GM19324 (cell line): ENCODE measurements around the gene PVALEF.
"Not testable (repeated sequence)": the region's sequence is repeated elsewhere in the genome, so short reads cannot be mapped to it uniquely, and the experiment has no call there.

ENCODE experiments used
- ATAC-seq: cut with Tn5 transposase; IDR thresholded peaks from one replicate; pipeline ENCODE4 v1.9.1; 2021; ENCODE audit warnings: mild to moderate bottlenecking, moderate library complexity; ENCODE audit not compliant: unreplicated experiment, low FRiP score

The PVALEF gene

DNA sequence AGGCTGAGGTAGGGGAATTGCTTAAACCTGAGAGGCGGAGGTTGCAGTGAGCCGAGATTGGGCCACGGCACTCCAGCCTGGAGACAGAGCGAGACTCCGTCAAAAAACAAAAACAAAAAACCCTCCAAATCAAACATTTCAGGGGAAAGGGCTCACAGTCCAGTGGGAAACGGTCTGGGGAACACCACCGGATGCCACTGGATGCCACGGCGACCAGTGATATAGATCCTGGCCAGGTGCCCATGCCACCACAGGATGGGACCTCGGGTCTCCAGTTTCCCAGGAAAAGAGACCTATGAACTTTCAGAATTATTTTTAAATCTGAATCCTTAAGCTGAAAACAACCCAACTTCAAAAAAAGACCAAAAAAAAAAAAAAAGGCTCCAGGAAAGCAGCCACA is 45.2 kb downstream of the PVALEF start:
- no peak for ATAC-seq

DNA sequence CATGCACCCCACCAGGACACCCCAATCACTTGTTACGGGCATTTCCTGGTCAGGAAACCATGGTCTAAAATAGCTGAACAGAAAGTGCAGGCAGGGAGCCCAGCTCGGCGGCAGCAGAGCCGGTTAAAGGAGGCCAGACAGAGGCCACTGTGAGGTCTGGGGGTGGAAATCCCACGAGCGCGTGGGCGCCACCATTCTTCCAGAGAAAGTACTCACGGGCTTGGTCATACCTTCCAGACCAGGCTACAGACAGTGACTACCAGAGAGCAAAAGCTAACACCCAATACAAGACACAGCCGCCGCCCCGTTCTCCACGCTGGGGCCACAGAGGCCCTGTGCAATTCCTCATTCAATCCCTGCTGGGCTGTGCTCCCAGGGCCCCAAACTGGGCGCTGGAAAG is 45.6 kb downstream of the PVALEF start:
- no peak for ATAC-seq

DNA sequence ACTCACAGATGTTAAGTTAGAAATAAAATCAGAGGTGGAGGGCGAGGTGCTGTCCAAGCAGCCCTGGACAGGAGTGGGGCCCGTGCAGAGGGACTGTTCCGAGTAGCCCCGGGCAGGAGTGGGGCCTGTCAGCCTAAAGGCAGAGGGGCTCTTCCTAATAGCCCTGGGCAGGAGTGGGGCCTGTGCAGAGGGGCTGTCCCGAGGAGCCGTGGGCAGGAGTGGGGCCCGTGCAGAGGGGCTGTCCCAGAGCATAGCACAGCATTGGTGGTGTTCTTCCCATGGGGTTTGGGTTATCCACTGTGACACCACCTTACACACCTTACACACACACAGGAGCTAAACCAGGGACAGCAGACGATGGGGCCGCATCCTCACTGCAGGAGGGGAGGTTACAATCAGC is 47.1 kb downstream of the PVALEF start:
- ATAC-seq: no peak

DNA sequence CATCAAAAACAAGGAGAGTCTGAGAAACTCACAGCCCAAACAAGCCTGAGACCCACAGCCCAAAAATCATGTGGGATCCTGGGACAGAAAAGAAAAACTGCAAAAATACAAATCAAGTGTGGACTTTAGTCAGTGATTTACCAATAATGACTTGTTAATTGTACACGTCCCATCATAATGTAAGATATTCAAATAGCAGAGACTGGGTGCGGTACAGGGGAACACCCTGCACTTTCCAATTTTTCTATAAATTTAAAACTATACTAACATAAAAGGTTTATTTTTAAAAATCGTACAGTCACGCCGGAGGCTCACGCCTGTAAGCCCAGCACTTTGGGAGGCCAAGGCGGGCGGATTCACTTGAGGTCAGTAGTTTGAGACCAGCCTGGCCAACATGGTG is 48.7 kb downstream of the PVALEF start:
- ATAC-seq: no peak

DNA sequence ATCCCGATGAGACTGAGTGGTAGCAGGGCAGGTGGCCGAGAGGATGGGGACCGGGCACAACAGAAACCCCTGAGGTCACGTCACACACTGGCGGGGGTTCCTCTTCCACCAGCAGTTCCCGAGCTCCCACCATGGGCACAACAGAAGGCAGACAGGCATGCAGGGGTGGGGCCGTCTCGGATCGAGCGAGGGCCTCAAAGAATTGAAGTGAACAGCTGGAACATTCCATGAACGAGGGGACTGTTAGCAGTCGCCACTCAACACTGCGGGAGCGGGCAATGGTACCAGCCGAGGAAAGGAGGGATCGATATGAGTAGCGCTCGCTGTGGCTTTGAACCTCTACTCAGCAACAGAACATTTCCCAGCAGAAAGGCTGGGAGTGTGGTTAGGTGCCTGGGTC is 52.2 kb downstream of the PVALEF start:
- ATAC-seq: no peak

DNA sequence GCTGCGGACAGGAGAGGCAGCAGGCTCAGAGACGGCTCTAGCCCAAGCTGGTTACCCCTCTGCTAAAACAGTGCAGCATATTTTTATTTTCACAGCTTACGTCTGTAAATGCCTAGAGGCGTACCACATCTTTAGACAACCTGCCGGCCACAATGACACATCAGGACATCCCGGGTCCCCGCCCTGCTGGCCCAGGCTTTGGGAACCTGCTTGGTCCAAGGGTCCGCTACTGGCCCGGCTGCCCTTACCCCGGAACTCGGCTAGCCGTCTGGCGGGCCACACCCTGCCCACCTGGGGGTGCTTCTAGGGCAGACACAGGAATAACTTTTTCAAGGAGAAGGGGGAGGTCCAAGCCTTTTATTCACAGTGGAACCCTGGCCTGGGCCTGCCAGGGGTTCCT is 53.2 kb downstream of the PVALEF start:
- no peak for ATAC-seq

DNA sequence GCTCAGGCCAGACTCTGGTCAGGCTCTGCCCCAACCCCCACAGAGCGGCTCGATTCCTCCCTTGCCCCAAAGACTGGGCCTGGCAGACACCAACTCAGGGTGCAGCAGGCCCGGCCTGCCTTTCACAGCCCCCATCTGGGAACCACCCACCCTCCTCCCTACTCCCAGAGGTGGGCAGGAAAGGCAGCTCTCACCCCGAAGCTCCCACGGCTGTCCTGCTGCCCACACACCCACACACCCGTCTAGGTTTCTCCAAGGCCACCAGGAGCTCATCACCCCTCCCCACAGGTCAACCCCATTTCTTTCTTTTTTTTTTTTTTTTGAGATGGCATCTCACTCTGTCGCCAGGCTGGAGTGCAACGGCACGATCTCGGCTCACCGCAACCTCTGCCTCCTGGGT is 53.7 kb downstream of the PVALEF start:
- no peak for ATAC-seq

DNA sequence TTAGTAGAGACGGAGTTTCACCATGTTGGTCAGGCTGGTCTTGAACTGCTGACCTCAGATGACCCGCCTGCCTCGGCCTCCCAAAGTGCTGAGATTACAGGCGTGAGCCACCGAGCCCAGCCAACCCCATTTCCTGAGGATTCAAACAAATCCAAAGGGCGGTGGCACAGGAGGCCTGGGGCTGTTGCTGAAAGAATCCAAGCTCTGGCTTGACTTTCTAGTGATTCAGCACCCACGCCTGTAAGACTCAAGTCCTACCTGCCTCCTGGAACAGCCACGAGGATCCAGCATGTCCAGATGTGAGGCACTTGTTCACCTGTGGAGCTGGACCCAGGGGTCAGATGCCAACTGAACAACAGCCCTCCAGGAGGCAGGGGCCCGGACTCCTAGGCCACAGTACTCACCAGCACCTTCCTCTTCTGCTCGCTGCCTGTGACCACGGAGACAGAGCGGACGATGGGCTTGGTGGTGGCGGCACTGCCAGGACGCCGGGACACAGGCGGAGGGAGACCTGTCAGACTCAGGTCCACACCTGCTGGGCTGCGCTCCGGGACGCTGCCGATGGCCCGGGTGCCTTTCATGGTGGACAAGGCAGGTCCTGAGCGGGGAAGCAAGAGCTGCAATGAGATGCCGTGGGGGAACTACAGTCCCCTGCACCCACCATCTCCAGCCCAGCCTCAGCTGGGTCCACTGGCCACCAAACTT is 54.3 kb downstream of the PVALEF start:
- no peak for ATAC-seq

DNA sequence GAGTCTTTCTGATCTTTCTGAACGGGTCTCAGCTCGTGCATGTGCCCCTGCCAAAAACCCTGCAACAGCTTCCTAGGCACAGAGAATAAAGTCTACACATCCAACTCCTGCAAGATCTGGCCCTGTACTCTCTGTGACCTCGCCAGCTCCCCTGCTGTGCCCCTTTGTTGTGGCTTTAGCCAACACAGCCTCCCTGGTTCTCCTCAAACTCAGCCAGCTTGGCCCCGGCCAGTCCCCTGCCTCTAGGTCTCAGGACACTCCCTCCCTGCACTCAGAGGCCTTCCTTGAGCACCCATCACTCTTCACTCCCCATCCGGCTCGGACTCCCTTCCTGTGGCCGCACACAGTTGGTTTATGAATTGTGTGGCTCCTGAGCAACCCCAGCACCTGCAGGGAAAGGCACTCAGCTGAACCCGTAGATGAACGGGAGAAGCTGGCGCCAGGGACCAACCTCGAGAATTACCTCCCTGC is 56.1 kb downstream of the PVALEF start:
- no peak for ATAC-seq

DNA sequence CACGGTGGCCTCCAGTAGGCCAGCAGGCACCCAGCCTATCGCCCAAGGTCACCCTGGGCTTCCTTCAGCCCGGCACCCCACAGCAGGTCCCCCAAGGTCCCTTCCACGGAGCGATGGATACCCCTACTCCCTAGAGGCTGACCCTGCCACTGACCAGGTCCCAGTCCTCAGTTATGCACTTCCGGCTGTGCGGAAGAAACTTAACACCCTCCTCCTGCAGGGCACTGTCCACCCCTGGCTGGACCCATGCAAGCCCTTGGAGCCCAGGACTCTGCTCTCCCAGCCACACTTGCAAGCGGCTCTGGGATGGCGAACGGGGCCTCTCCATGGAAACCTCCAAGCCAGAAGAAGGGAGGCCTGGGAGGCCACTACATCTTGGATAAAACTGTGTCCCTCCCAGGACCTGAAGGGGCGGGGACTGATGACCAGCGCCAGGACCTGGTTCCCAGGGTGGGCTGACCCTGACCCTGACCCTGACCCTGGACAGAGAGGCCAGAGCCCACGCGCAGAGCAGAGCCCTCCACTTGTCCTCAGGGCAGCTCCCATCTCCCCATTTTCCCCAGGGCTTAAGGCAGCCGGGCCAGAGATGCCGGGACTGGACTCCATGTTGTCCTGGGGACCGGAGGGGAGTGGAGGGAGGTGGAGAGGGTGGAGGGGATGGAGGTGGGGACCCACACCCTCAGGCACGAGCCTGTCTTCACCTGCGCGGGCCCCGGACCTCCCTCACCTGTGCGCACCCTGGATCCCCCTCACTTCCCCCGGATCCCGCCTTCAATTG is 56.7 kb downstream of the PVALEF start:
- ATAC-seq: no peak

DNA sequence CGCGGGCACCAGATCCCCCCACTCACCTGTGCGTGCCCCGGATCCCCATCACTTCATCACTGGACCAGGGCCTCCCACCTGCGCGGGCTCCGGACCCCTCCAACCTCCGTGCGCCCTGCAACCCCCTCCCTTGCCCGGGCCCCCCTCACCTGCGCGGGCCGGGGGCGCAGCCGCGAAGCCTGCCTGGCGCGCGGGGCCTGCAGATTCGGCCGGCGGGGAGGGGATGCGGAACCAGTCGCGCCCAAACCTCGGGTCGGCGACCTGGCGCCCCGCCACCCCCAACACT is 57.3 kb downstream of the PVALEF start:
- no peak for ATAC-seq

DNA sequence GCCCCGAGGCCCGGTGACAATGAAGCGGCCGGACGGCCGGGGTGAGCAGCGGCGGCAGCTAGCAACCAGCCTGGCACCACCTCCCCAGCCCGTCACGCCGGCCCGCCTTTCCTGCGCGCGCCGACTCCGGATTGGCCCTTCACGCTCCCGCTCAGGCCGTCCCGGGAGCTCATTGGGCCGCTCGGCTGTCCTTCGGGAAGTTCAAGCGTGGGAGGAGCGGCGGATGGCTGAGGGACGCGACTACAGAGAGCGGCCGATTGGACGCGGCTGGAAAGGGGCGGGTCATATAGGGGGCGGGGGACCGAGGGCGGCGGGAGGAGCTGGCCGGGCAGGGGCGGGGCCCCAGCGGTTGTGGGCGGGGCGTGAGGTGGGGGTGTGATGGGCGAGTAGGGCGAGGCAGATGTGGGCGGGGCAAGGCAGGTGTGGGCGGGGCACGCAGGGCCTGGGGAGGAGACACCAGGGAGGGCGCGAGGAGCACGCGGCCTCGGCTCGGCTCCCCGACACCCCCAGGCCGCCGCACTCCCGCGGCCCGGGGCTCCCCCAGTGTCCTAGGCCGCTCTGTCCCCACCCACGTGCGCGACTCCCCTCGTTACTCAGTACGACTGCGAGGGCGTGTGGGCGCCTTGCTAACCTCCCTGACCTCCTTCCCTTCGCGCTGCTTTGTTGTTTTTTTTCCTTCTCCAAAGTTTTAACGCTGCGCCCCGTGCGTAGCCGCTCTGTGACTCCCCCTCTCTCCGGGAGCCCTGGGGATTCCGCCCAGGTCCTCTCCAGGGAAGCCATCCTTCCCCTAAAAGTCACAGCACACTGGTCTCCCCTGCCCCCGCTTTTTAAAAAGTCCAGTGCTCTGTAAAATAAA is 57.8 kb downstream of the PVALEF start, which contains the start of gene CEP131:
Gene CEP131, minus strand, starts transcription at position 60 of the 856 bp plus-strand sequence. CDS start 2,909 bp downstream, outside the sequence.
- peak; percentile 96 for ATAC-seq

DNA sequence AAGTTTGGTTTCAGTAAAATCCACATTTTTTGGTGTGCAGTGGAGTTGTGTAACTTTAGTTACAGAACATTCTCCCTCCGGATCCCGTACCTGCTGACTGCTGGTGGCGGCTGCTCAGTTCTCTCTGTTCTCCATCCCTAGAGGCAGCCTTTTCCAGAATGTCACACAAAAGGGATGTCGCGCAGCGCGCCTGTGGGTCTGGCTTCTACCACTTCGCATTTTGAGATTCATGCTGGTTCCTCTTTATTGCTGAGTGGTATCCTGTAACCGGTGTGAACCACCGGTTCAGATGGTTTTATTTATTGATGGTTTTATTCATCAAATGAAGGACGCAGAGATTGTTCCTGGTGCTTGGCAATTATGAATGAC is 58.4 kb downstream of the PVALEF start:
- no peak for ATAC-seq

DNA sequence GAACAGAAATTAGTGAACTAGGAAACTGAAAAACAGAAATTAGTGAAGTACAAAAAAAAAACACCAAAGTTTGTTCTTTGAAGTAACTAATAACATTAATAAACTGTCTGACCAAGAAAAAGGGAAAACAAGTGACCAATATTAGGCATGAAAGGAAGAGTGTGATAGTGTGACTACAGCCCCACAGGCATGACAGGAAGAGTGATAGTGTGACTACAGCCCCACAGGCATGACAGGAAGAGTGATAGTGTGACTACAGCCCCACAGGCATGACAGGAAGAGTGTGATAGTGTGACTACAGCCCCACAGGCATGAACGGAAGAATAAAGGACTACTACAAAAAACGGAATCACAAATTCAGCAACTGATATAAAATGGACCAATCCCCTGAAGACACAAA is 62.3 kb downstream of the PVALEF start:
- ATAC-seq: not testable (repeated sequence)

DNA sequence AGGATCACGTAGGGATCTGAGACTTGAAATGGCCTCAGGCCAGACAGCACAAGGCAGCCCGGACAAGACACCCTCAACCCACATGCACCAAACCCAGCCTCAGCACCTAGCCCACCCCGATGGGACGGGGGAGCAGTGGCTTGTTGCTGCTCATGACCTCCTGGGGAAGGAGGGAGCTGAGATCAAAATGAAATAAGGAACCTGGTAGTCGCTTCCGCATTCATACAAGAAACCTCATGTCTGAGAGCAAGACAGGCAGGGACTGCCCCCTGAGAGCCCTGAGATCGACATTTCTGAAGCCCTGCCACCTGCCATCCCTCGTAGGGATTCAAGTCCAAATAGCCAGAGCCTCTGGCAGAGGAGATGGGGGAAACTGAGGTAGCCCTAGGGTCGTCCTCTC is 63.1 kb downstream of the PVALEF start:
- no peak for ATAC-seq

DNA sequence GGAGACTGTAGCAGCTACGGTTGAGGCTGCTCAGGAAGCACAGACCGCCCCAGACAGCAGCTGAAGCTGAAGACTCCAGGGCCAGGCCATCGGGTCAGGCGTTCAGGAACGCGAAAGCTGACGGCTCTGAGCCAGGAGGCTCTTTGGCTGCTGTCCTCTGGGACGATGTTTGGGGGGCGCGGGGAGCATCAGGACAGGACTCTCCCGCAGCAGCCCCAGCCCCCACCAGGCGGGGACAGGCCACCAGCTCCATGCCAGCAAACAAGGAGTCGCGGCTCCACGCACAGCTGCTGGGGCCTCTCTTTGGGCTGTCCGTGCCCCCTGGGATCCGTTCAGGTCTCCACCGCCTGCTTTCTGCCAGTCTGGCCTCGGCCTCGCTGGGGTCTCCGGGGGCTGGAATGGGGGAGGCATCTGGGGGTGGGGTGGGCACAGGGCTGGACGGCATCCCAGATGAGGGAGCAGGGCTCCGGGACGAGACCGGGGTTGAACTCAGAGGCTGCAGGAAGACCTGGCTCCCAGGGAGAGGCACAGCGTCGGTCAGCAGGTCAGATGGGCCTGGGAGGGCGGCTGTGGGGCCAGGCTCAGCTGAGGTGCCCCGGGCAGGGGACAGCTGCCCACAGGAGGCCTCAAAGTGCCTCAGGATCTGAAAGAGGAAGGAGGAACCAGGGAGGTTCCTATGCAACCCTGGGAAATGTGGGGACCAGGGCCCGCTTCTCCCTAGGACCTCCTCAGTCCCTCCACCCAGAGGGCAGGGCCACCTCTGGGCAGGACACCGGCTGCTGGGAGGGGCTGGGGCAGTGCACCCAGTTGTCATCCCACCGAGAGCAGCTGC is 63.7 kb downstream of the PVALEF start:
- no peak for ATAC-seq

DNA sequence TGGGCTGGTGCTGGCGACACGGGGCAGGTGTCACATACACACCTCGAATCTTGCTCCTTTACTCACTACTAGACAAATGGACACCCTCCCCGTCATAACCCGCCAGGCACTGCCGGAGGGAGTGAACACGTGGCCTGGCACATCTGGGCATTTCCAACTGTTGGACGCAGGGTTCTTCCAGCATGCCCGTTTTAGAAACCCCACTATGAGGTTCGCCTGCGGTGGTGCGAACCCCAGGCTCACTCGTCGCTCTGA is 64.3 kb downstream of the PVALEF start:
- ATAC-seq: no peak

DNA sequence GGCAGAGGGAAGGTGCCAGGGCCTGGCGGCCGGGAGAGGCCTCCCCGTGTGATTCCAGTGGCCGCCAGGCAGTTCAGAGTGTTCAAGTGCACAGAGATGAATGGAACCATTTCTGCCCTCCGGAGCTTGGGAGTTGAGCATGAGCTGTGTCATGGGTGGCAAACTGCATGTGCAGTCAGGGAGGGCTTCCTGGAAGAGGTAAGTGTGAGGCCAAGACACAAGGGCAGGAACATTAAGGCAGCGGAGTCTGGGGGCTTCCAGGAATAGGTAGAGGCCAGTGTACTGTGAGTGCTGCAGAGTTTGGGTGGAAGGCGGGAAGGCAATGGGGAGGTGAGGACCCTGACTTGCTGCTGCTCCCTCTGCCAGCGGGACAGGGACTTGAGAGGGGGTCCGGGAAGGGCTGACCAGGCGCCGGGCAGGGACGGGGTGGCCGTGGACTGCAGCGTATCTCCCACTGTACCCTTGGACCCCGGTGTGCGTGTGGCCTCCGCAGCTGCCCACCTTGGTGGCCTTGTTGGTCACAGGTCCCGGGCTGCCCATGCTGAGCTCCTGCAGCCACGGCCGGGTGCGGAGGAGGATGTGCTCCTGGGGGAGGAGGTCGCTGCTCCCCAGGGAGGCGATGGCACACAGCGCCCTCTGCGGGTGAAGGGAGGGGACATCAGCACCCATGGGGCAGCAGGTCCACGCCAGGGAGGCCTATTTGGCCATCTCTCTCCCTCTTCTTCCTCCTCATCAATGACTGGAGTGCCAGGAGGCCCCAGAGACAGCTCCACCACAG is 64.9 kb downstream of the PVALEF start:
- ATAC-seq: no peak

DNA sequence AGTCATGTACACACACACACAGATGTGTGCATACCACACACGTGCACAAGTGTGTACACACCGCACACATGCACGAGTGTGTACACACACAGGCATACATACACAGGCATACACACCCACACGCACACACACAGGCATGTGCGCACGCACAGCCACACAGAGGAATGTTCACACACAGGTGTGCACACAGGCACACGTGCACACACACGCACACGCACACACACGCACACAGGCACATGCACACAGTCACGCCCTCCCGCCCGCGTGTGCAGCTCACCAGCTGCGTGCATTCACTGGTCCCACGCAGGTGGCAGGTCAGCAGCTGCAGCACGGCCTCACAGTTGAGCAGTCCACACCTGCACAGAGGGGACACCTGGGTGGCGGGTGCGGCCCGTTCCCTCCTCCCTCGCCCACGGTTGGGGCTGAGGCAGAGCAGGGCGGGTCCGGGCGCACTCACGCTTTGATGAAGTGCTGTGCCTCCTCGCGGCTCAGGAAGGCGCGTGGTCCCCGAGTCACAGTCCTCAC is 65.9 kb downstream of the PVALEF start:
- ATAC-seq: no peak
